GM18873 (cell line): ENCODE measurements around the gene GRK4.

ENCODE experiments used
- ATAC-seq: cut with Tn5 transposase; IDR thresholded peaks from one replicate; pipeline ENCODE4 v1.9.1; 2021; ENCODE audit warnings: mild to moderate bottlenecking, moderate library complexity, moderate number of reproducible peaks; ENCODE audit not compliant: unreplicated experiment, low FRiP score

GRK4 gene

DNA sequence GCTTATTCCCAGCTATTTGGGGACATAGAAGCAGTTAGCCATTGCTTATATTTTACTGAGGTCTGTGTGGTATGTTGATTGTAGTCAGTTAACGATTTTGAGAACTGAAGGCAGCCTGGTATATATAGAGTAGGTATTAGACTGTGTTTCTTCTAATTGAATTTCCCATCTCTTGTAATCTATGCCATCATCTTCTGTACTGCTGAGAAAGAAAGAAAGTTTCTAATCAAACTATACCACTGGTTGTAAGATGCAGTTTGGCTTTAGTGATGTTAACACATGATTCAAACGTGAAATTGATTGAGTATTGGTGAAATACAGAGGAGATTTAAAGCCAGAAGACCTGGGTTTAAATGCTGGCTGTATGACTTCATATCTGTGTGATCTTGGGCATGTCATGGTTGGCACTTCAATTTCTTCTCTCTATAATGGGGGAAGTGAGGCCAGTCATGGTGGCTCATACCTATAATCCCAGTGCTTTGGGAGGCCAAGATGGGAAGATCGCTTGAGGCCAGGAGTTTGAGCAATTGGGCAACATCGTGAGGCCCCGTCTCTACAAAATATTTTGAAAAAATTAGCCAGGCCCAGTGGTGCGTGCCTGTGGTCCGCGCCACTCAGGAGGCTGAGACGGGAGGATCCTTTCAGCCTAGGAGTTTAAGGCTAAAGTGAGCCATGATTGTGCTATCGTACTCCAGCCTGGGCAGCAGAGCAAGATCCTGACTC is 122.7 kb downstream of the GRK4 start:
- ATAC-seq = no peak

GRCh38 chr4:3087115-3087797 is 123.9 kb downstream of the GRK4 start:
- ATAC-seq = no peak
